Parathyroid adenoma (tissue), 2 donors: ENCODE results near the gene CCDC92.
A peak's percentile ranks its signal among the peaks of the same experiment; 100 is the strongest.

ENCODE experiments used
- H2AFZ ChIP-seq: fragments of 300-600 bp; sonication (generic); one replicate; pipeline ENCODE4 v1.7.0; 2017; ENCODE audit warnings: antibody characterized with exemption, mild to moderate bottlenecking
- H3K27ac ChIP-seq: fragments of 300-600 bp; sonication (generic); one replicate; pipeline ENCODE4 v1.7.0; 2017
- H3K27me3 ChIP-seq: fragments of 300-600 bp; sonication (generic); one replicate; pipeline ENCODE4 v1.7.0; 2017; ENCODE audit warnings: low read length; ENCODE audit not compliant: control insufficient read depth, insufficient read depth
- H3K36me3 ChIP-seq: fragments of 300-600 bp; sonication (generic); one replicate; pipeline ENCODE4 v1.7.0; 2017; ENCODE audit warnings: low read length; ENCODE audit not compliant: control insufficient read depth, insufficient read depth
- H3K4me1 ChIP-seq: fragments of 300-600 bp; sonication (generic); one replicate; pipeline ENCODE4 v1.7.0; 2017; ENCODE audit warnings: control low read depth
- H3K4me2 ChIP-seq: fragments of 300-600 bp; sonication (generic); one replicate; pipeline ENCODE4 v1.7.0; 2017; ENCODE audit warnings: low read length
- H3K4me3 ChIP-seq: fragments of 300-600 bp; sonication (generic); one replicate; pipeline ENCODE4 v1.7.0; 2017; ENCODE audit warnings: low read depth, low read length
- H3K79me2 ChIP-seq: fragments of 300-600 bp; sonication (generic); one replicate; pipeline ENCODE4 v1.7.0; 2017; ENCODE audit warnings: control low read depth
- H3K9ac ChIP-seq: fragments of 300-600 bp; sonication (generic); one replicate; pipeline ENCODE4 v1.7.0; 2017; ENCODE audit warnings: mild to moderate bottlenecking
- H3K9me3 ChIP-seq: fragments of 300-600 bp; sonication (generic); one replicate; pipeline ENCODE4 v1.7.0; 2017; ENCODE audit warnings: low read length; ENCODE audit not compliant: control insufficient read depth
- CTCF ChIP-seq: fragments of 300-600 bp; sonication (generic); IDR thresholded peaks from one replicate; pipeline ENCODE4 v1.7.0; 2017; ENCODE audit warnings: antibody characterized with exemption, mild to moderate bottlenecking
- donor health status: primary hyperparathyroidism.

The CCDC92 gene

GRCh38 chr12:123931686-123932321, 40.8 kb downstream of the CCDC92 start:
- Histone ChIP-seq H3K9ac (no peak overlapping the region), H3K4me1 (no peaks in the 10 kb centered on the region), H3K36me3 (no peaks in the 10 kb centered on the region), H3K79me2 (no peaks in the 10 kb centered on the region), H3K9me3 (no peaks in the 10 kb centered on the region), H3K4me2 (no peak overlapping the region), H2AFZ (no peak overlapping the region), H3K27ac (no peak overlapping the region), H3K4me3 (no peak overlapping the region), H3K27me3 (no peaks in the 10 kb centered on the region)
- TF ChIP-seq CTCF: no peak

GRCh38 chr12:123929946-123930583, 42.6 kb downstream of the CCDC92 start:
- Histone ChIP-seq H3K27me3 (no peaks in the 10 kb centered on the region), H3K9me3 (no peaks in the 10 kb centered on the region), H3K4me2 (no peak overlapping the region), H3K79me2 (no peaks in the 10 kb centered on the region), H3K4me3 (no peak overlapping the region), H3K36me3 (no peaks in the 10 kb centered on the region), H2AFZ (no peak overlapping the region), H3K27ac (no peak overlapping the region), H3K4me1 (no peaks in the 10 kb centered on the region), H3K9ac (no peak overlapping the region)
- TF ChIP-seq CTCF: no peak

- Histone ChIP-seq H3K27ac (no peak overlapping the region), H3K4me3 (no peak overlapping the region), H3K9me3 (no peaks in the 10 kb centered on the region), H3K9ac (no peak overlapping the region), H2AFZ (no peak overlapping the region), H3K4me2 (peak overlapping the region; percentile 43), H3K36me3 (no peaks in the 10 kb centered on the region), H3K4me1 (no peaks in the 10 kb centered on the region), H3K27me3 (no peaks in the 10 kb centered on the region), H3K79me2 (no peaks in the 10 kb centered on the region)
- no peak for TF ChIP-seq CTCF
Observed at GRCh38 chr12:123928897-123929296, 43.7 kb downstream of the CCDC92 start.

GRCh38 chr12:123928274-123928865, 44.3 kb downstream of the CCDC92 start:
- H3K27me3 ChIP-seq: no peaks in the 10 kb centered on the region
- no peak overlapping the region for H2AFZ ChIP-seq
- no peak overlapping the region for H3K4me3 ChIP-seq
- no peak for TF ChIP-seq CTCF
- no peaks in the 10 kb centered on the region for H3K4me1 ChIP-seq
- H3K9ac ChIP-seq: no peak overlapping the region
- no peaks in the 10 kb centered on the region for H3K9me3 ChIP-seq
- no peaks in the 10 kb centered on the region for H3K36me3 ChIP-seq
- no peak overlapping the region for H3K27ac ChIP-seq
- no peaks in the 10 kb centered on the region for H3K79me2 ChIP-seq
- peak overlapping the region; percentile 43 for H3K4me2 ChIP-seq
